GM13976 (cell line): ENCODE results near the gene TMEM30A.

Experiments
- DNase-seq: peaks from one replicate; pipeline ENCODE4 v3.0.0; 2012; ENCODE audit warnings: low spot score
- CTCF ChIP-seq: IDR thresholded peaks from 2 replicates; pipeline ENCODE4 v1.5.1; 2012; ENCODE audit warnings: borderline replicate concordance, mild to moderate bottlenecking; ENCODE audit not compliant: insufficient read depth; ENCODE audit errors: extremely low read depth, missing control alignments, control extremely low read depth
- in situ Hi-C: fragments of 300-500 bp; cut with MboI; formaldehyde crosslinking; loops from one replicate; pipeline ENCODE4 v1.12.0; 2022; ENCODE audit warnings: low sequenced_read_pairs, mixed read lengths, inconsistent platforms; ENCODE audit not compliant: unreplicated experiment

TMEM30A gene

DNA sequence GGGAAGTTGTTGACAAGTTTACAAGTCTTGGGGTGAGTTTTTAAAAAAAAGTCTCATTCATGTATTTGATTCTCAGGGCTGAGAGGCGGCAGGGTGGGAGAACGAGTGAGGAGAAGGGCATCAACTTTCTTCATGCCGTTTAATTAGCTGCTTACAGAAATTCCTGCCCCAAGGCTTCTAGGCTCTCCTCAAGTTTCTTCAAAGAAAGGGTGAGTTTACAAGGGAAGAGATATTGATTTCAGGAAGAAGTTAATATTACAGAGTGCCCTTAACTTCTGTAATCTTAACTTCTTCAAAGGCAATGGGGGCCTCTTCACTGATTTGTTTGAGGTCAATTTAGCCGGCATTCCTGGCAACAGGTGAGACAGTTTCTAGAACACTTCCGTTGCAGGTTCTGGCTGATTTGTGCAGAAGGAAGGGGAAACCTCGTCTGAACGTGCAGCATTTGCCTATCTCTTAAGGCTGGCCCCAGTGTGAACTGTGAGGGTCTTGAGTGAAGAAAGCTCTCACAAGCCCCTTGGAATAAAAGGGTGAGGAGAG is 75.3 kb downstream of the TMEM30A start:
- DNase-seq, result no peak
- in situ Hi-C loops, result loop anchor here (25.0 kb wide), 4 partner anchors 622 to 1347 kb away; no protein-coding TSS in a partner anchor
- no peak for TF ChIP-seq CTCF

DNA sequence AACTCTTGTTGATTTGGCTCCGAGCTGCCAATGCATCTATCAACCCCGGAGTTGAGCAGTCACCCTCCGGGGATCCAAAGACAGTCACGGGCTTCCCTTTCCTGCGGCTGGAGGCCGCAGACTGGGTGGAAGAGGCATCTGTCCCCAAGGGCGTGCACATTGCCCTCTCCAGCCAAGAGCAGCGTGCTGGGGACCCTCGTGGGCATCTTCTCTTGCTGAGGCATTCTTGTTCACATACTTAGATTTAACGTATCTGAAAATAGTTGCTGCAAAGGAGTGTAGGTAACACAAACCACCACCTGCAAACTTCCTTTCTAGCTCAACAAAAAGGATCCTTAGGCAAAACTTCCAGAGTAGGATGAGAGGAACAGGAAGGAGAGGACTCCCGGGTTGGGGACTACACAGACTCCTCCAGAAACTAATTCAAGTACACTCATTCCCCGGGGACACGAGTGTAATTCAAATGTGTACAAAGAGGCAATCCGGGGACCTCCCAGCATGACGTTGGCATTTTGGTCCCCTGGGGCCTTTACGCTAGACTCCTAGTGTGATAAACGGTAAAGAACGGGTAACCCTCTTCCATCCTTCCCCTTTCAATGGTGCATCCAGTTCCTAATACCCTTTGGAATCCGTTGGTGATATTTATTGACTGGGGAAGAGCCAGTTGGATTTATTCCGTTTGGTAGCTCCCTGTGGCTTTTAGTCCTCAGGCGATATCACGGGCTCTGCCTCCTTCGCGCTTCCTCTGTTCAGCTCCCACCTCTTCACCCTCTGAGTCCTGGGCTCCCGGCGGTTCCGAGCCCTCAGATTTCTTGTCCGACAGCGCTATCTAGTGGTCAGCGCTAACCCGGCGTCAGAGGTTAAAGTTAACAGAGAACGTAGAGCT is 76.1 kb downstream of the TMEM30A start:
- peak; percentile 84 for TF ChIP-seq CTCF
- in situ Hi-C loops, result loop anchor here (25.0 kb wide), 4 partner anchors 621 to 1346 kb away; no protein-coding TSS in a partner anchor
- peak; percentile 66 for DNase-seq

DNA sequence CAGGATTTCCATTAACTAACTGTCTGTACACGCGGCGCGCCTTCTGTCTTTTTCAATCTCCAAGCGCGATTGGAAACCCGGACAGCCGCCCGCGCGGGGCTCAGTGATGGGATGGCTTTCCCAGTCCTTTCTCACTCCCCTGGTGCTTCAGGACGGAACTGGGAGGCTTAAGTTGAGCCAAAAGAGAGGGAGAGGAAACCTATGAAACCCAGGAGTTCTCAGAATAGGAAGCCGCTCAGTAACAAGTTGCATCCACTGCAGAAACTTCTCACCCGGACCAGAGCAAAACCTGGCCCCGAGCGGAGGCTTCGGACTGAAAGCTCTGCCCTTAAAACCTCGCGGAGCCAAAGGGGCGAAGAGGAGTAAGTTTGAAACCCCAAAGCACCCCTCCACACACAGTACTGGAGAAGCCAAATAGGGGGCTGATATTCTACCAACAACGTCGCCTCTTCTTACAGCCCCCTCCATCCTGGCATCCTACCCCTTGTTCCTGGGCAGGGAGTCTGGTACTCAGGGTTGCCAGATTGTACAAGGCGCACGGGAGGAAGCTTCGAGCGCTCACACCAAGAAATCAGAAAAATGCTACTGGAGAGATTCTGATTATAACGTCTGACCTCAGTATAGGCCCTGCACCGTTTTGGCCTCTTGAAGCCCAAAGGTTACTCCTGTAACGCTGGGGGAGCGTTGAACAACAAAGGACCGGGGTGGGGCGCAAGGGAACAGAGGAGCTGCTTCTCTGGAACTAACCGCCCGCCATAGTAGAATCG is 77.8 kb downstream of the TMEM30A start:
- in situ Hi-C loops, result loop anchor here (25.0 kb wide), 4 partner anchors 619 to 1344 kb away; no protein-coding TSS in a partner anchor
- peak; percentile 37 for DNase-seq
- no peak for TF ChIP-seq CTCF

- in situ Hi-C loops, result loop anchor here (25.0 kb wide), 4 partner anchors 619 to 1344 kb away; no protein-coding TSS in a partner anchor
- no peak for TF ChIP-seq CTCF
- peak; percentile 29 for DNase-seq
These were observed 78.6 kb downstream of the TMEM30A start, which contains the start of gene COL12A1 for GRCh38 chr6:75205776-75206575. Gene COL12A1 (minus strand): TSS chr6:75206053. CDS start chr6:75202792, 3,261 bp downstream.

GRCh38 chr6:75204959-75205775 is 79.4 kb downstream of the TMEM30A start:
- no peak for TF ChIP-seq CTCF
- DNase-seq, result peak; percentile 42
- in situ Hi-C loops, result loop anchor here (25.0 kb wide), 4 partner anchors 618 to 1343 kb away; no protein-coding TSS in a partner anchor
